ENCODE data around the gene LDLRAD2. TPM values are rescaled to one million over a fixed set of nuclear protein-coding genes. Genes with fewer than 3 reads are reported as not detected.

Gene LDLRAD2
- total and polyA plus RNA-seq, 10 of the 15 experiments (the other 5 are each of a cell fraction or from before 2014, with no cell fraction given) = 0.04 to 0.23 (median 0.11) TPM; not detected in 7

DNA sequence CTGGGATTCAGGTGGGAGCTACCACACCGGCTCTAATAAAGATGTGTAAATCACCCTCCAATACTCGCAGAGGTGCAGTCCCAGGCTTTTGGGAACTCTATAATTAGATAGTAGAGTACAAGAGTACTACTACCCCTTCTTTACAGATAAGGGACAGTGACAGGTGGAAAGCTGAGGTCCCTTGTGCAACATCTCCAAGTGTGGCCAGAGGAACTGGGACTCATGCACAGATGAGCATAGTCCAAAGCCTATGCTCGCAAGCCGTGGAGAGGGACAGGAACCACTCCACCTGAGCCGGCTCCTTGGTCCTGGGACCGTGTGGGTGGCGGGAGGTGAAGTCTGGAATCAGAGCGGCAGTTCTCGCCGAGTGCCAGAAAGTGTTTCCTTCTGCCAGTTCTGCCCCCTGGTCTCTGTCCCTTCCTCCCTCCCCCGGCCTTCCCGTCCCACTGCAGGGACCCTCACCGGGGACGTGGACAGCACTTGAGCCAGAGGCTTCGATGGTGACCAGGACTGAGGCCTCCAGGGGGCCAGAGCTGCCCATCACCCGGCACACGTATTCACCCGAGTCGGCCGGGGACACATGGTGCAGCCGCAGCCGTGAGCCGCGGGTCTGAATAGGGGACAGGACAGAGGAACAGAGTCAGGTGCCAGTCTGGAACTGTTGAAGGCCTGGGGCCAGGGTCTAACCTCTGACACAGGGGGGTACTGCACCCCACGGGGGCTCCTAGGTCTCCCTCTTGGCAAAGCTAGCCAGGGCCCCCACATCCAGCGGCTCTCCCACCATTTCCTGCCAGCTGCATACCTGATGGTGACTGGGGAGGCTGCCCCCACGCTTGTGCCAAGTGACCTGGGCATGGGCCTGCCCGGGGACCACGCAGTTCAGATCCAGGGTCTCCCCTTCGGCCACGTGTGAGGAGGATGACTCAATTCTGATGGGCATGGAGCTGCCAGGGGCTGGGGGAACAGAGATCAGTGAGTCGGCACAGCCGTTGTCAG lies 33.9 kb downstream of the LDLRAD2 start:
- Histone ChIP-seq H3K27ac (ENCODE audit: control insufficient read depth, insufficient read depth) (no peak overlapping the region), H3K4me3 (no peak overlapping the region), H3K9me3 (replicated peaks; ENCODE audit: control insufficient read depth, insufficient read depth, low read length) (no peaks in the 10 kb centered on the region), H3K4me2 (ENCODE audit: control insufficient read depth, insufficient read depth) (no peak overlapping the region), H2AFZ (ENCODE audit: control insufficient read depth, low read depth, low read length) (no peak overlapping the region), H3K36me3 (ENCODE audit: control insufficient read depth in 2 of 2, insufficient read depth in 2 of 2, low read length in 1 of 2) (no peaks in the 10 kb centered on the region), H3K27me3 (replicated peaks in 1 of 2; ENCODE audit: control insufficient read depth in 2 of 2, insufficient read depth in 2 of 2, low read length in 1 of 2) (no peaks in the 10 kb centered on the region), H4K20me1 (ENCODE audit: control insufficient read depth, insufficient read depth) (no peaks in the 10 kb centered on the region), H3K4me1 (ENCODE audit: control insufficient read depth, insufficient read depth, low read length) (no peaks in the 10 kb centered on the region), H3K79me2 (ENCODE audit: control insufficient read depth, insufficient read depth, low read length) (no peaks in the 10 kb centered on the region), H3K9ac (ENCODE audit: control insufficient read depth, insufficient read depth, low read length) (no peak overlapping the region)
- ChIA-PET CTCF (no interaction called here), SMC1A (ENCODE audit: uncharacterized antibody, unreplicated experiment) (interaction anchor here (0.6 kb wide), 1 partner anchor 560 kb away, joined by 3 read pairs; no protein-coding TSS in a partner anchor), RAD21 (ENCODE audit: unreplicated experiment) (no interaction called here), POLR2A (no interaction called here)
- intact Hi-C loops (cut with micrococcal nuclease; ENCODE audit: unreplicated experiment) = no loop called here
- no TSS peak for BruUV-seq (replicated peaks)
- DNase-seq (ENCODE audit: low read depth, low spot score) (no peak), FAIRE-seq (no peak), ATAC-seq (no peak)
- TF ChIP-seq, protein P1, sequence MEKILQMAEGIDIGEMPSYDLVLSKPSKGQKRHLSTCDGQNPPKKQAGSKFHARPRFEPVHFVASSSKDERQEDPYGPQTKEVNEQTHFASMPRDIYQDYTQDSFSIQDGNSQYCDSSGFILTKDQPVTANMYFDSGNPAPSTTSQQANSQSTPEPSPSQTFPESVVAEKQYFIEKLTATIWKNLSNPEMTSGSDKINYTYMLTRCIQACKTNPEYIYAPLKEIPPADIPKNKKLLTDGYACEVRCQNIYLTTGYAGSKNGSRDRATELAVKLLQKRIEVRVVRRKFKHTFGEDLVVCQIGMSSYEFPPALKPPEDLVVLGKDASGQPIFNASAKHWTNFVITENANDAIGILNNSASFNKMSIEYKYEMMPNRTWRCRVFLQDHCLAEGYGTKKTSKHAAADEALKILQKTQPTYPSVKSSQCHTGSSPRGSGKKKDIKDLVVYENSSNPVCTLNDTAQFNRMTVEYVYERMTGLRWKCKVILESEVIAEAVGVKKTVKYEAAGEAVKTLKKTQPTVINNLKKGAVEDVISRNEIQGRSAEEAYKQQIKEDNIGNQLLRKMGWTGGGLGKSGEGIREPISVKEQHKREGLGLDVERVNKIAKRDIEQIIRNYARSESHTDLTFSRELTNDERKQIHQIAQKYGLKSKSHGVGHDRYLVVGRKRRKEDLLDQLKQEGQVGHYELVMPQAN (conservative IDR thresholded peaks at IDR 0.05) = no peak
- TF ChIP-seq CREM (IDR thresholded peaks at IDR 0.05; ENCODE audit: low read depth) = no peak
- no peak for TF ChIP-seq SUZ12 (IDR thresholded peaks at IDR 0.05; ENCODE audit: unreplicated experiment)
- TF ChIP-seq PAX8 (IDR thresholded peaks at IDR 0.05) = no peak
- no peak for TF ChIP-seq IKZF2 (IDR thresholded peaks at IDR 0.05)
- TF ChIP-seq MYC (IDR thresholded peaks at IDR 0.05; ENCODE audit: insufficient read depth, insufficient read length, insufficient replicate concordance, low read length, severe bottlenecking) = no peak
- TF ChIP-seq HCFC1 (IDR thresholded peaks at IDR 0.05; ENCODE audit: low read length) = no peak
- no peak for TF ChIP-seq ZNF384 (IDR thresholded peaks at IDR 0.05; ENCODE audit: borderline replicate concordance, low read depth, low read length)
- TF ChIP-seq ZNF274 (IDR thresholded peaks at IDR 0.05; ENCODE audit: insufficient read depth, insufficient read length) = no peak
- TF ChIP-seq RELA (IDR thresholded peaks at IDR 0.05; ENCODE audit: borderline replicate concordance, partially characterized antibody) = no peak
- TF ChIP-seq STAT1 (conservative IDR thresholded peaks at IDR 0.05) = no peak
- no peak for TF ChIP-seq FOXK2 (IDR thresholded peaks at IDR 0.05)
- TF ChIP-seq BMI1 (IDR thresholded peaks at IDR 0.05; ENCODE audit: borderline replicate concordance) = no peak
- no peak for TF ChIP-seq MEF2B (IDR thresholded peaks at IDR 0.05; ENCODE audit: partially characterized antibody, poor library complexity, severe bottlenecking)
- TF ChIP-seq POLR2A (IDR thresholded peaks at IDR 0.05; ENCODE audit: low read depth, low read length) = no peak
- TF ChIP-seq RBBP5 (conservative IDR thresholded peaks at IDR 0.05) = no peak
- no peak for TF ChIP-seq SIX5 (IDR thresholded peaks at IDR 0.05; ENCODE audit: low read depth, low read length, severe bottlenecking)
- TF ChIP-seq, protein P2, sequence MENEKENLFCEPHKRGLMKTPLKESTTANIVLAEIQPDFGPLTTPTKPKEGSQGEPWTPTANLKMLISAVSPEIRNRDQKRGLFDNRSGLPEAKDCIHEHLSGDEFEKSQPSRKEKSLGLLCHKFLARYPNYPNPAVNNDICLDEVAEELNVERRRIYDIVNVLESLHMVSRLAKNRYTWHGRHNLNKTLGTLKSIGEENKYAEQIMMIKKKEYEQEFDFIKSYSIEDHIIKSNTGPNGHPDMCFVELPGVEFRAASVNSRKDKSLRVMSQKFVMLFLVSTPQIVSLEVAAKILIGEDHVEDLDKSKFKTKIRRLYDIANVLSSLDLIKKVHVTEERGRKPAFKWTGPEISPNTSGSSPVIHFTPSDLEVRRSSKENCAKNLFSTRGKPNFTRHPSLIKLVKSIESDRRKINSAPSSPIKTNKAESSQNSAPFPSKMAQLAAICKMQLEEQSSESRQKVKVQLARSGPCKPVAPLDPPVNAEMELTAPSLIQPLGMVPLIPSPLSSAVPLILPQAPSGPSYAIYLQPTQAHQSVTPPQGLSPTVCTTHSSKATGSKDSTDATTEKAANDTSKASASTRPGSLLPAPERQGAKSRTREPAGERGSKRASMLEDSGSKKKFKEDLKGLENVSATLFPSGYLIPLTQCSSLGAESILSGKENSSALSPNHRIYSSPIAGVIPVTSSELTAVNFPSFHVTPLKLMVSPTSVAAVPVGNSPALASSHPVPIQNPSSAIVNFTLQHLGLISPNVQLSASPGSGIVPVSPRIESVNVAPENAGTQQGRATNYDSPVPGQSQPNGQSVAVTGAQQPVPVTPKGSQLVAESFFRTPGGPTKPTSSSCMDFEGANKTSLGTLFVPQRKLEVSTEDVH (IDR thresholded peaks at IDR 0.05; ENCODE audit: low read depth, partially characterized antibody) = no peak
- no peak for TF ChIP-seq FOXM1 (IDR thresholded peaks at IDR 0.05; ENCODE audit: low read depth, low read length)
- WGBS (ENCODE audit: insufficient coverage, insufficient replicate concordance, low lambda C conversion rate, missing lambda C conversion rate) = 45% methylated on average over 32 of the region's 33 CpGs
- in situ Hi-C loops (cut with MboI) = no loop called here

Measured in GM12878 (cell line).